Erythroblast (primary cell): ENCODE measurements around the gene MPP3.

Source experiments
- GATA1 ChIP-seq: IDR thresholded peaks from 2 replicates; pipeline ENCODE4 v1.6.1; 2011; ENCODE audit warnings: low read depth, mild to moderate bottlenecking, control low read depth, low read length, moderate library complexity
- POLR2A ChIP-seq: IDR thresholded peaks from 2 replicates; pipeline ENCODE4 v1.6.1; 2011; ENCODE audit warnings: mild to moderate bottlenecking, low read length

GRCh38 chr17:43822570-43823190 lies 10.3 kb downstream of the MPP3 start:
- TF ChIP-seq POLR2A (no peak), GATA1 (no peak)
